NCI-H1436 treated with DMSO at 0.1 percent for 48 hours (cell line): Measurements from ENCODE around the gene SPTY2D1.

Experiments
- DNase-seq: peaks from one replicate; lab custom pipeline; 2025; lab: John Stamatoyannopoulos, UW

SPTY2D1 gene

DNA sequence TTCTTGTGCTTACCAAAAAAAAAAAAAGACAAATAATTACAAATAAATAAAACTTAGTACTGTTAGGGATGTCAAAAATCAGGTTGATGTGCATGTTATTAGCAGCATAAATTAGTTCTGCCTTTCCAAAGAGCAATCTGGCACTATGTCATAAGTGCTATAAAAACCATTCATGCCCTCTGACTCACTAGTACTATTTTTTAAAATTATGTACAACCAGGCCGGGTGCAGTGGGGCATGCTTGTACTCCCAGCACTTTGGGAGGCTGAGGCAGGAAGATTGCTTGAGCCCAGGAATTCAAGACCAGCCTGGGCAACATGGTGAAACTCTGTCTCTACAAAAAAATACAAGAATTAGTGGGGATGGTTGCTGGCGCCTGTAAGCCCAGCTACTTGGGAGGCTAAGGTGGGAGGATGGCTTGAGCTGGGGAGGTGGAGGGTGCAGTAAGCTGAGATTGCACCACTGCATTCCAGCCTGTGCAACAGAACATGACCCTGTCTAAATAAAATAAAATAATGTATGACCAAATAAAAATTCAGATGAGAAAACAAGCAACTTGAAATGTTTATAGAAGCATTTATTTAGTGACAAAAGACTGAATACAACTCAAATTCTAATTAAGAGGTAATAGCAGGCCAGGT lies 70.9 kb downstream of the SPTY2D1 start:
- DNase-seq = no peak
